ENCODE data around the gene HRH4.

HRH4 gene

GRCh38 chr18:24460388-24460787, at the start of gene HRH4:
Gene HRH4, plus strand, starts transcription at chr18:24460637. Its CDS starts 92 bp downstream, at chr18:24460729.
- DNase-seq (ENCODE audit: low spot score) = no peak

GRCh38 chr18:24413148-24413547, 47.3 kb upstream of the HRH4 start:
- no peak for DNase-seq (ENCODE audit: low spot score)

- no peak for DNase-seq (ENCODE audit: low spot score)
Observed at GRCh38 chr18:24414349-24415003, 46.0 kb upstream of the HRH4 start.

GRCh38 chr18:24417480-24417879, 43.0 kb upstream of the HRH4 start:
- no peak for DNase-seq (ENCODE audit: low spot score)

- DNase-seq (ENCODE audit: low spot score) = no peak
Observed at GRCh38 chr18:24420551-24420950, 39.9 kb upstream of the HRH4 start.

- no peak for DNase-seq (ENCODE audit: low spot score)
Observed at GRCh38 chr18:24421831-24422230, 38.6 kb upstream of the HRH4 start.

GRCh38 chr18:24426073-24426397, 34.4 kb upstream of the HRH4 start:
- DNase-seq (ENCODE audit: low spot score) = no peak

GRCh38 chr18:24426398-24427294, 33.8 kb upstream of the HRH4 start, which contains the start of gene IMPACT:
Gene IMPACT, plus strand, starts transcription at chr18:24426670. Its CDS starts 87 bp downstream, at chr18:24426757.
- peak; percentile 92 for DNase-seq (ENCODE audit: low spot score)

- peak; percentile 61 for DNase-seq (ENCODE audit: low spot score)
Observed at GRCh38 chr18:24427484-24427883, 33.0 kb upstream of the HRH4 start.

- DNase-seq (ENCODE audit: low spot score) = no peak
Observed at GRCh38 chr18:24428709-24429108, 31.7 kb upstream of the HRH4 start.

GRCh38 chr18:24429188-24429587, 31.2 kb upstream of the HRH4 start:
- DNase-seq (ENCODE audit: low spot score) = no peak

GRCh38 chr18:24432618-24433017, 27.8 kb upstream of the HRH4 start:
- no peak for DNase-seq (ENCODE audit: low spot score)

- no peak for DNase-seq (ENCODE audit: low spot score)
Observed at GRCh38 chr18:24436939-24437338, 23.5 kb upstream of the HRH4 start.

GRCh38 chr18:24443870-24444269, 16.6 kb upstream of the HRH4 start:
- no peak for DNase-seq (ENCODE audit: low spot score)

GRCh38 chr18:24446453-24446852, 14.0 kb upstream of the HRH4 start:
- DNase-seq (ENCODE audit: low spot score) = no peak

GRCh38 chr18:24446953-24447538, 13.4 kb upstream of the HRH4 start:
- peak; percentile 35 for DNase-seq (ENCODE audit: low spot score)

GRCh38 chr18:24447961-24448360, 12.5 kb upstream of the HRH4 start:
- DNase-seq (ENCODE audit: low spot score) = no peak

- no peak for DNase-seq (ENCODE audit: low spot score)
Observed at GRCh38 chr18:24456549-24456948, 3.9 kb upstream of the HRH4 start.

- DNase-seq (ENCODE audit: low spot score) = no peak
Observed at GRCh38 chr18:24459772-24460171, 665 bp upstream of the HRH4 start.

- DNase-seq (ENCODE audit: low spot score) = no peak
Observed at GRCh38 chr18:24461996-24462395, 1.6 kb downstream of the HRH4 start.

GRCh38 chr18:24462838-24463775, 2.7 kb downstream of the HRH4 start:
- DNase-seq (ENCODE audit: low spot score) = no peak

- no peak for DNase-seq (ENCODE audit: low spot score)
Observed at GRCh38 chr18:24465486-24465885, 5.0 kb downstream of the HRH4 start.

All from RKO (cell line).